Transverse colon (tissue), 4 donors: ENCODE results near the gene LIMK1. TPM values are rescaled to one million over a fixed set of nuclear protein-coding genes. Genes with fewer than 3 reads are reported as not detected.

Experiments
- DNase-seq: peaks from one replicate; pipeline ENCODE4 v3.0.0-alpha.2; 2019
- H3K27ac ChIP-seq, 4 donors: fragments of 200-600 bp; sonication (generic); 2 replicates each; pipeline ENCODE4 v1.5.1; 2016 to 2018; ENCODE audit warnings: inconsistent platforms in 4 of 4
- H3K27me3 ChIP-seq: fragments of 200-600 bp; sonication (generic); 2 replicates; pipeline ENCODE4 v1.5.1; 2017; ENCODE audit warnings: inconsistent platforms
- H3K36me3 ChIP-seq, 4 donors: fragments of 200-600 bp; sonication (generic); 2 replicates each; pipeline ENCODE4 v1.5.1; 2017 to 2019; ENCODE audit warnings: inconsistent platforms in 4 of 4
- H3K4me1 ChIP-seq, 4 donors: fragments of 200-600 bp; sonication (generic); 2 replicates each; pipeline ENCODE4 v1.5.1; 2017 to 2020; ENCODE audit warnings: inconsistent platforms in 4 of 4
- H3K4me3 ChIP-seq, 4 donors: fragments of 200-600 bp; sonication (generic); 1 replicate in 1 of 4; 2 replicates in 3 of 4; pipeline versions ENCODE4 v1.5.1 to v1.6.1; 2017 to 2019; ENCODE audit warnings: inconsistent platforms in 4 of 4
- H3K9me3 ChIP-seq, 2 donors: fragments of 200-600 bp; sonication (generic); 2 replicates each; pipeline ENCODE4 v1.5.1; 2017 to 2019; ENCODE audit warnings: inconsistent platforms in 2 of 2
- EP300 ChIP-seq: sonication (generic); formaldehyde crosslinking; IDR thresholded peaks from one replicate; pipeline ENCODE4 v1.6.1; 2017; ENCODE audit warnings: antibody characterized with exemption, low read depth
- POLR2A ChIP-seq: fragments of 450-650 bp; IDR thresholded peaks from one replicate; pipeline ENCODE4 v1.6.1; 2016; ENCODE audit warnings: antibody characterized with exemption, mild to moderate bottlenecking, moderate library complexity
- POLR2AphosphoS5 ChIP-seq, 3 donors: sonication (generic); formaldehyde crosslinking; IDR thresholded peaks; one replicate each; pipeline ENCODE4 v1.6.1; 2016; ENCODE audit warnings: antibody characterized with exemption in 3 of 3
- WGBS, 2 donors: methylation state at CpG; one replicate each; pipeline ENCODE4 v1.1.5; 2018; ENCODE audit warnings: low coverage in 1 of 2; 5-methylcytosine and 5-hydroxymethylcytosine counted together
- in situ Hi-C, 4 donors: fragments of 200-750 bp; cut with MboI; loops; one replicate each; pipeline versions ENCODE4 v1.15.0 to v1.15.1; 2017; ENCODE audit warnings: low sequenced_read_pairs in 3 of 4, low pct_ligation_motif_present in 1 of 4, low pct_unique_long_range_greater_than_20kb in 1 of 4
- intact Hi-C: fragments of 100-400 bp; cut with DNase I; formaldehyde crosslinking; loops from one replicate; pipeline ENCODE4 v1.15.1; 2023; ENCODE audit warnings: low total_unique reads
- total RNA-seq, 4 donors: library from RNA; depleted of rRNA; stranded (reverse); fragments of >200 nt; gene quantifications; one replicate each; pipeline ENCODE4 v1.1.0, GENCODE V29; 2016
- TF ChIP-seq, protein P1 (sequence below), 5 experiments: fragments of 200-600 bp in 3 of 5; fragments of 450-650 bp in 2 of 5; sonication (generic) in 3 of 5; IDR thresholded peaks; 1 replicate in 2 of 5; 2 replicates in 3 of 5; pipeline ENCODE4 v1.5.1; 2016 to 2017; ENCODE audit warnings: antibody characterized with exemption in 5 of 5, inconsistent platforms in 3 of 5, mild to moderate bottlenecking in 2 of 5, moderate library complexity in 1 of 5

LIMK1 gene
- total RNA-seq, 4 donors from 2014 or later: 13.4 to 44.2 (median 27.1) TPM

DNA sequence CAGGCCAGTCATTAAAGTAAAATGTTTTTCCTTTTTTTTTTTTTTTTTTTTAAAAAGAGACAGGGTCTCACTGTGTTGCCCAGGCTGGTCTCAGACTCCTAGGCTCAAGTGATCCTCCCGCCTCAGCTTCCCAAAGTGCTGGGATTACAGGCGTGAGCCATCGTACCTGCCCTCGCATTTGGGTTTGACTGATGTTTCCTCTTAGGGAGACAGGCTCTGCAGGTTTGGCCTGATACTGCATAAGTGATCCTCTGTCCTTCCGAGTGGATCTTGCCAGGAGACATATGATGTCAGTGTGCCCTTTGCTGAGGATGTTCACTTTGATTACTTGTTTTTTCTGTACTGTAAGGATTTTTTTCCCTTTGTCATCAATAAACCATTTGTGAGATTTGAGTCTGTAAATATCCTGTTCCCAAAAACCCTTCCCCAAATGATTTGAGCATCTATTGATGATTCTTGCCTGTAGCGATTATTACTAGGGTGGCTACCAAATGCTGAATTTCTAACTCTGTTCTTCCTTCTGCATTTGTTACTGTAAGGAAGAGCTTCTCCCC, 19.7 kb downstream of the LIMK1 start:
- Histone ChIP-seq H3K4me3 (no peak overlapping the region), H3K36me3 (peaks cover 0 to 11% (median 4%) of the 10 kb centered on the region in 4 donors), H3K27ac (no peak overlapping the region), H3K4me1 (no peaks in the 10 kb centered on the region), H3K27me3 (no peaks in the 10 kb centered on the region), H3K9me3 (no peaks in the 10 kb centered on the region)
- in situ Hi-C loops (no loop called here), intact Hi-C loops (no loop called here)
- 96% methylated on average over 6 of the region's 6 CpGs; no CpG with 5 or more reads in 1 of the 2 donors for WGBS, 2 donors
- no peak for DNase-seq
- no peak for TF ChIP-seq POLR2A
- TF ChIP-seq POLR2AphosphoS5 (IDR thresholded peaks at IDR 0.05): no peak
- TF ChIP-seq EP300: no peak
- TF ChIP-seq, protein P1, sequence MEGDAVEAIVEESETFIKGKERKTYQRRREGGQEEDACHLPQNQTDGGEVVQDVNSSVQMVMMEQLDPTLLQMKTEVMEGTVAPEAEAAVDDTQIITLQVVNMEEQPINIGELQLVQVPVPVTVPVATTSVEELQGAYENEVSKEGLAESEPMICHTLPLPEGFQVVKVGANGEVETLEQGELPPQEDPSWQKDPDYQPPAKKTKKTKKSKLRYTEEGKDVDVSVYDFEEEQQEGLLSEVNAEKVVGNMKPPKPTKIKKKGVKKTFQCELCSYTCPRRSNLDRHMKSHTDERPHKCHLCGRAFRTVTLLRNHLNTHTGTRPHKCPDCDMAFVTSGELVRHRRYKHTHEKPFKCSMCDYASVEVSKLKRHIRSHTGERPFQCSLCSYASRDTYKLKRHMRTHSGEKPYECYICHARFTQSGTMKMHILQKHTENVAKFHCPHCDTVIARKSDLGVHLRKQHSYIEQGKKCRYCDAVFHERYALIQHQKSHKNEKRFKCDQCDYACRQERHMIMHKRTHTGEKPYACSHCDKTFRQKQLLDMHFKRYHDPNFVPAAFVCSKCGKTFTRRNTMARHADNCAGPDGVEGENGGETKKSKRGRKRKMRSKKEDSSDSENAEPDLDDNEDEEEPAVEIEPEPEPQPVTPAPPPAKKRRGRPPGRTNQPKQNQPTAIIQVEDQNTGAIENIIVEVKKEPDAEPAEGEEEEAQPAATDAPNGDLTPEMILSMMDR (IDR thresholded peaks at IDR 0.05): no peak

DNA sequence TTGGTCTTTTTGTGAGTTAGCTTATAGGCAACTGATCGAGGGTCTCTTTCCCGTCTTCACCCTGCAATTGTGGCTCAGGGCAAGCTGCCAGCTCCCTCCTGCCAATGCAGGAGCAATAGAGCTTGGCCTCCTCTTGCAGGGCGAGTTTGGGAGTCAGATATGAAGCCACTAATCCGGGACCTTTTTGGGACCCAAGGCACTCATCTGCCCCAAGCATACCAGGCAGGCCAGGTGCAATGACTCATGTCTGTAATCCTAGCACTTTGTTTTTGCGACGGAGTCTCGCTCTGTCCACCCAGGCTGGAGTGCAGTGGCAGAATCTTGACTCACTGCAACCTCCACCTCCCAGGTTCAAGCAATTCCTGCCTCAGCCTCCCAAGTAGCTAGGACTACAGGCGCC, 21.1 kb downstream of the LIMK1 start:
- TF ChIP-seq EP300: no peak
- TF ChIP-seq, protein P1 (IDR thresholded peaks at IDR 0.05): no peak
- TF ChIP-seq POLR2AphosphoS5 (IDR thresholded peaks at IDR 0.05): no peak
- TF ChIP-seq POLR2A: no peak
- H3K27me3 ChIP-seq: no peaks in the 10 kb centered on the region
- DNase-seq: no peak
- H3K9me3 ChIP-seq: no peaks in the 10 kb centered on the region
- intact Hi-C loops (no loop called here), in situ Hi-C loops (no loop called here)
- H3K36me3 ChIP-seq: peaks cover 0 to 11% (median 4%) of the 10 kb centered on the region in 4 donors
- no peak overlapping the region for H3K4me3 ChIP-seq
- H3K27ac ChIP-seq: no peak overlapping the region
- 91 to 100% methylated on average over 2 to 8 of the region's 8 CpGs for WGBS, 2 donors
- no peaks in the 10 kb centered on the region for H3K4me1 ChIP-seq

DNA sequence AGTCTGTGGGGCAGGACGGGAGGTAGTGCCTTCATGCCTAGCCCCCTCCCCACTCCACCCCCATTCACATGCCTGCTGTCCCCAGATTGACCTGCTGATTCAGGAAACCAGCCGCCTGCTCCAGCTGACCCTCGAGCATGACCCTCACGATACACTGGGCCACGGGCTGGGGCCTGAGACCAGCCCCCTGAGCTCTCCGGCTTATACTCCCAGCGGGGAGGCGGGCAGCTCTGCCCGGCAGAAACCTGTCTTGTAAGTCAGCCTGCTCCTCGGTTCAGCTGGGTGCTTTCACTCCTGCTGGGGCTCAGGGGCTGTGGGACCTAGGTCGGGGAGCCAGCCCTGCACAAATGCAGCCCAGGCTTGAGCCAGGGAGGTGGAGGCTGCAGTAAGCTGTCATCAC, 22.4 kb downstream of the LIMK1 start:
- H3K27ac ChIP-seq: no peak overlapping the region
- H3K27me3 ChIP-seq: no peaks in the 10 kb centered on the region
- WGBS, 2 donors: 87% methylated on average over 11 of the region's 11 CpGs; no CpG with 5 or more reads in 1 of the 2 donors
- no peaks in the 10 kb centered on the region for H3K9me3 ChIP-seq
- no peaks in the 10 kb centered on the region for H3K4me1 ChIP-seq
- intact Hi-C loops: no loop called here
- TF ChIP-seq POLR2A (no peak), EP300 (no peak), POLR2AphosphoS5 (IDR thresholded peaks at IDR 0.05) (no peak)
- TF ChIP-seq, protein P1 (IDR thresholded peaks at IDR 0.05): no peak
- peaks cover 0 to 11% (median 4%) of the 10 kb centered on the region in 4 donors for H3K36me3 ChIP-seq
- DNase-seq: no peak
- in situ Hi-C loops: no loop called here
- H3K4me3 ChIP-seq: no peak overlapping the region

DNA sequence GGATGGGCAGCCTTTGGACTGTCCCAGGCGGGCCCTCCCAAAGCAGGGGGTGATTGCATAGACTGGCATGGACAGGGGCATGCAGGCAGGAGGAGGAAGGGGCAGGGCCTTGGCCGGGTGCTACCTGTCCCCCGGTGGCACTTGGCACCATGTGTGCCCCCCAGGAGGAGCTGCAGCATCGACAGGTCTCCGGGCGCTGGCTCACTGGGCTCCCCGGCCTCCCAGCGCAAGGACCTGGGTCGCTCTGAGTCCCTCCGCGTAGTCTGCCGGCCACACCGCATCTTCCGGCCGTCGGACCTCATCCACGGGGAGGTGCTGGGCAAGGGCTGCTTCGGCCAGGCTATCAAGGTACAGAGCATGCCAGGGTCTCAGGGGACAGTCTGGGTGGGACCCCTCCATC, 23.2 kb downstream of the LIMK1 start:
- no peak overlapping the region for H3K27ac ChIP-seq
- no peak overlapping the region for H3K4me3 ChIP-seq
- DNase-seq: no peak
- H3K4me1 ChIP-seq: no peaks in the 10 kb centered on the region
- in situ Hi-C loops: no loop called here
- WGBS, 2 donors: 96% methylated on average over 8 of the region's 18 CpGs; no CpG with 5 or more reads in 1 of the 2 donors
- intact Hi-C loops: no loop called here
- peaks cover 0 to 17% (median 8%) of the 10 kb centered on the region in 4 donors for H3K36me3 ChIP-seq
- H3K9me3 ChIP-seq: no peaks in the 10 kb centered on the region
- no peaks in the 10 kb centered on the region for H3K27me3 ChIP-seq
- TF ChIP-seq POLR2A: no peak

DNA sequence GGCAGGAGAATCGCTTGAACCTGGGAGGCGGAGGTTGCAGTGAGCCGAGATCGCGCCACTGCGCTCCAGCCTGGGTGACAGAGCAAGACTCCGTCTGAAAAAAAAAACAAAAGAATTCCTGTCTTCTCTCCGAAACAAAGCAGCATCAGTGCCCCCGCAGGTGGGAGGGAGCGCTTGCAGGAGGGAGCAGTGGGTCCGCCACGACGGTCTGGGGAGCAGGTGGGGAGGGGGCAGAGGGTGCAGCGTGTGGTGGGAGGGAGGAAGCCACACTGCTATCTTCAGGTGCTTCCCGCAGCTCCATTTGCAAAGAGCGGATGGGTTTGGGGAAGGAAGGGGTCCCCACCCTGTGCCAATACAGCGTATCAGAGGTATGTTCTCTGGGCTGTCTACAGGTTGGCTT, 31.7 kb downstream of the LIMK1 start:
- in situ Hi-C loops (no loop called here), intact Hi-C loops (no loop called here)
- Histone ChIP-seq H3K4me3 (no peak overlapping the region), H3K27ac (no peak overlapping the region), H3K9me3 (no peaks in the 10 kb centered on the region), H3K4me1 (no peaks in the 10 kb centered on the region), H3K36me3 (peaks cover 0 to 12% (median 6%) of the 10 kb centered on the region in 4 donors), H3K27me3 (no peaks in the 10 kb centered on the region)
- WGBS, 2 donors: 65 to 86% methylated on average over 4 to 17 of the region's 17 CpGs
- TF ChIP-seq, protein P1 (IDR thresholded peaks at IDR 0.05): no peak
- TF ChIP-seq EP300: no peak
- no peak for TF ChIP-seq POLR2AphosphoS5 (IDR thresholded peaks at IDR 0.05)
- no peak for TF ChIP-seq POLR2A
- DNase-seq: no peak
